Stimulated activated CD8-positive, alpha-beta memory T cell treated with anti-CD3 and anti-CD28 coated beads, Interleukin-15, amount 100 ng/mL, for 1 hour (primary cell): ENCODE data around the gene FRMD4A.
"Not testable (repeated sequence)": the region's sequence is repeated elsewhere in the genome, so short reads cannot be mapped to it uniquely, and the experiment has no call there.

ENCODE experiments used
- DNase-seq: peaks from one replicate; pipeline ENCODE4 v3.0.0-alpha.2; 2020; ENCODE audit warnings: low read depth

FRMD4A gene

GRCh38 chr10:13845897-13846296, 484.8 kb downstream of the FRMD4A start:
- DNase-seq: no peak

- DNase-seq: no peak
Measured at GRCh38 chr10:13844651-13845050, 486.1 kb downstream of the FRMD4A start.

GRCh38 chr10:13842117-13842516, 488.6 kb downstream of the FRMD4A start:
- DNase-seq: no peak

GRCh38 chr10:13840036-13840435, 490.7 kb downstream of the FRMD4A start:
- DNase-seq: no peak

GRCh38 chr10:13839430-13839990, 491.2 kb downstream of the FRMD4A start:
- no peak for DNase-seq

- no peak for DNase-seq
Measured at GRCh38 chr10:13839030-13839429, 491.7 kb downstream of the FRMD4A start.

- no peak for DNase-seq
Measured at GRCh38 chr10:13837966-13838365, 492.8 kb downstream of the FRMD4A start.

GRCh38 chr10:13834581-13835286, 496.0 kb downstream of the FRMD4A start:
- no peak for DNase-seq

GRCh38 chr10:13831711-13832141, 499.0 kb downstream of the FRMD4A start:
- DNase-seq: no peak

GRCh38 chr10:13830385-13830784, 500.3 kb downstream of the FRMD4A start:
- DNase-seq: no peak

GRCh38 chr10:13829790-13830189, 500.9 kb downstream of the FRMD4A start:
- DNase-seq: no peak

GRCh38 chr10:13828284-13828683, 502.4 kb downstream of the FRMD4A start:
- DNase-seq: not testable (repeated sequence)

- no peak for DNase-seq
Measured at GRCh38 chr10:13827076-13827797, 503.5 kb downstream of the FRMD4A start.

GRCh38 chr10:13823709-13824405, 506.9 kb downstream of the FRMD4A start:
- DNase-seq: no peak

GRCh38 chr10:13823096-13823708, 507.5 kb downstream of the FRMD4A start:
- DNase-seq: no peak

- DNase-seq: no peak
Measured at GRCh38 chr10:13822490-13822889, 508.2 kb downstream of the FRMD4A start.

- DNase-seq: no peak
Measured at GRCh38 chr10:13820964-13821337, 509.8 kb downstream of the FRMD4A start.

- no peak for DNase-seq
Measured at GRCh38 chr10:13820119-13820963, 510.4 kb downstream of the FRMD4A start.

- no peak for DNase-seq
Measured at GRCh38 chr10:13816195-13816925, 514.4 kb downstream of the FRMD4A start.

- no peak for DNase-seq
Measured at GRCh38 chr10:13815756-13816155, 515.0 kb downstream of the FRMD4A start.

GRCh38 chr10:13813550-13813949, 517.2 kb downstream of the FRMD4A start:
- no peak for DNase-seq
